Transverse colon (tissue), 4 donors: Measurements from ENCODE around the gene KCNAB2. TPM values are rescaled to one million over a fixed set of nuclear protein-coding genes. Genes with fewer than 3 reads are reported as not detected.

Experiments
- DNase-seq: peaks from one replicate; pipeline ENCODE4 v3.0.0-alpha.2; 2019
- H3K27ac ChIP-seq, 4 donors: fragments of 200-600 bp; sonication (generic); 2 replicates each; pipeline ENCODE4 v1.5.1; 2016 to 2018; ENCODE audit warnings: inconsistent platforms in 4 of 4
- H3K27me3 ChIP-seq: fragments of 200-600 bp; sonication (generic); 2 replicates; pipeline ENCODE4 v1.5.1; 2017; ENCODE audit warnings: inconsistent platforms
- H3K36me3 ChIP-seq, 4 donors: fragments of 200-600 bp; sonication (generic); 2 replicates each; pipeline ENCODE4 v1.5.1; 2017 to 2019; ENCODE audit warnings: inconsistent platforms in 4 of 4
- H3K4me1 ChIP-seq, 4 donors: fragments of 200-600 bp; sonication (generic); 2 replicates each; pipeline ENCODE4 v1.5.1; 2017 to 2020; ENCODE audit warnings: inconsistent platforms in 4 of 4
- H3K4me3 ChIP-seq, 4 donors: fragments of 200-600 bp; sonication (generic); 1 replicate in 1 of 4; 2 replicates in 3 of 4; pipeline versions ENCODE4 v1.5.1 to v1.6.1; 2017 to 2019; ENCODE audit warnings: inconsistent platforms in 4 of 4
- H3K9me3 ChIP-seq, 2 donors: fragments of 200-600 bp; sonication (generic); 2 replicates each; pipeline ENCODE4 v1.5.1; 2017 to 2019; ENCODE audit warnings: inconsistent platforms in 2 of 2
- EP300 ChIP-seq: sonication (generic); formaldehyde crosslinking; IDR thresholded peaks from one replicate; pipeline ENCODE4 v1.6.1; 2017; ENCODE audit warnings: antibody characterized with exemption, low read depth
- POLR2A ChIP-seq: fragments of 450-650 bp; IDR thresholded peaks from one replicate; pipeline ENCODE4 v1.6.1; 2016; ENCODE audit warnings: antibody characterized with exemption, mild to moderate bottlenecking, moderate library complexity
- POLR2AphosphoS5 ChIP-seq, 3 donors: sonication (generic); formaldehyde crosslinking; IDR thresholded peaks; one replicate each; pipeline ENCODE4 v1.6.1; 2016; ENCODE audit warnings: antibody characterized with exemption in 3 of 3
- WGBS, 2 donors: methylation state at CpG; one replicate each; pipeline ENCODE4 v1.1.5; 2018; ENCODE audit warnings: low coverage in 1 of 2; 5-methylcytosine and 5-hydroxymethylcytosine counted together
- in situ Hi-C, 4 donors: fragments of 200-750 bp; cut with MboI; loops; one replicate each; pipeline versions ENCODE4 v1.15.0 to v1.15.1; 2017; ENCODE audit warnings: low sequenced_read_pairs in 3 of 4, low pct_ligation_motif_present in 1 of 4, low pct_unique_long_range_greater_than_20kb in 1 of 4
- intact Hi-C: fragments of 100-400 bp; cut with DNase I; formaldehyde crosslinking; loops from one replicate; pipeline ENCODE4 v1.15.1; 2023; ENCODE audit warnings: low total_unique reads
- total RNA-seq, 4 donors: library from RNA; depleted of rRNA; stranded (reverse); fragments of >200 nt; gene quantifications; one replicate each; pipeline ENCODE4 v1.1.0, GENCODE V29; 2016
- TF ChIP-seq, protein P1 (sequence below), 5 experiments: fragments of 200-600 bp in 3 of 5; fragments of 450-650 bp in 2 of 5; sonication (generic) in 3 of 5; IDR thresholded peaks; 1 replicate in 2 of 5; 2 replicates in 3 of 5; pipeline ENCODE4 v1.5.1; 2016 to 2017; ENCODE audit warnings: antibody characterized with exemption in 5 of 5, inconsistent platforms in 3 of 5, mild to moderate bottlenecking in 2 of 5, moderate library complexity in 1 of 5

The KCNAB2 gene
- total RNA-seq, 4 donors from 2014 or later: 1.00 to 25.4 (median 7.9) TPM

DNA sequence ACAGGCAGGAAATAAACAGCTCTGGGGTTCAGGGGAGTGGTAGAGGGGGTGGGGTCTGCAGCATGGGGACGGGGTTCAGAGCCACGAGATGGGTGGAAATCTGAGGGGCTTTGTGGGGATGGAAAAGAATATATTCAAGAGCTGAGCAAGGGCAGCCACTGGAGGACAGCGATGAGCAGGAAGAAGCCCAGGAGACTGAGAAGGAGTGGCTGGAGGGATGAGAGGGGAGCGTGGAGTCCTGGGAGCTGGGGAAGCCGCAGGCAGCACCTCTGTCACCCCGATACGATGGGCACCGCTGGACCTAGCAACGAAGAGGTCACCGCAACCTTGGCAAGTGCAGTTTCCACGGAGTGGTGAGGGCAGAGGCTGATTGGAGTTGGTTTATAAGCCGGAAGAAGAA, 10.0 kb upstream of the KCNAB2 start:
- intact Hi-C loops (no loop called here), in situ Hi-C loops (loop anchor here in 2 of 4 donors (25.0 kb wide), 1 partner anchor 302 kb away; no protein-coding TSS in a partner anchor)
- no peaks in the 10 kb centered on the region for H3K36me3 ChIP-seq
- H3K4me1 ChIP-seq: no peaks in the 10 kb centered on the region
- no peak overlapping the region for H3K27ac ChIP-seq
- DNase-seq: no peak
- no peak for TF ChIP-seq POLR2A
- no peak for TF ChIP-seq EP300
- no peak for TF ChIP-seq POLR2AphosphoS5 (IDR thresholded peaks at IDR 0.05)
- TF ChIP-seq, protein P1, sequence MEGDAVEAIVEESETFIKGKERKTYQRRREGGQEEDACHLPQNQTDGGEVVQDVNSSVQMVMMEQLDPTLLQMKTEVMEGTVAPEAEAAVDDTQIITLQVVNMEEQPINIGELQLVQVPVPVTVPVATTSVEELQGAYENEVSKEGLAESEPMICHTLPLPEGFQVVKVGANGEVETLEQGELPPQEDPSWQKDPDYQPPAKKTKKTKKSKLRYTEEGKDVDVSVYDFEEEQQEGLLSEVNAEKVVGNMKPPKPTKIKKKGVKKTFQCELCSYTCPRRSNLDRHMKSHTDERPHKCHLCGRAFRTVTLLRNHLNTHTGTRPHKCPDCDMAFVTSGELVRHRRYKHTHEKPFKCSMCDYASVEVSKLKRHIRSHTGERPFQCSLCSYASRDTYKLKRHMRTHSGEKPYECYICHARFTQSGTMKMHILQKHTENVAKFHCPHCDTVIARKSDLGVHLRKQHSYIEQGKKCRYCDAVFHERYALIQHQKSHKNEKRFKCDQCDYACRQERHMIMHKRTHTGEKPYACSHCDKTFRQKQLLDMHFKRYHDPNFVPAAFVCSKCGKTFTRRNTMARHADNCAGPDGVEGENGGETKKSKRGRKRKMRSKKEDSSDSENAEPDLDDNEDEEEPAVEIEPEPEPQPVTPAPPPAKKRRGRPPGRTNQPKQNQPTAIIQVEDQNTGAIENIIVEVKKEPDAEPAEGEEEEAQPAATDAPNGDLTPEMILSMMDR (IDR thresholded peaks at IDR 0.05): no peak
- H3K27me3 ChIP-seq: no peaks in the 10 kb centered on the region
- 75 to 100% methylated on average over 4 to 12 of the region's 12 CpGs for WGBS, 2 donors
- no peaks in the 10 kb centered on the region for H3K9me3 ChIP-seq
- no peak overlapping the region for H3K4me3 ChIP-seq

DNA sequence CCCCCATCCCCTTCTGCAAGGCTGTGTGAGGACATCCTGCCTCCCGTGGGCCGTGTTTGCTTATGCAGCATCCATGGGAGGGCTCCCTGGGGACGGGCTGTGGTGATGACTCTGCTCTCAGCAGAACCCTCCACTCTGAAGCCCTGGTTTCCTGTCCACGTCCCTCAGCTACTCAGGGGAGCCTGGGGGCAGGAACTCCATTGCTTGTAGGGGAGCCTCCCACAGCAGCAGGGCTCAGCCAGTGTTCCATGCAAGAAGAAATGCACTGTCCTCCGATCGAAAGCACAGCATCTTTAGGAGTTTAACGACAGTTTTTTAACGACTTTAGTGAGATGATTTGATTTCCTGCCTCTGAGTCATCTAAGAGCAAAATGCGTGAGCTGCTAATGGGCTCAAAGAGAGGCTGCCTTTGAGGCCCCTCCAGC, 8.3 kb upstream of the KCNAB2 start:
- H3K4me3 ChIP-seq: no peak overlapping the region
- DNase-seq: no peak
- no peaks in the 10 kb centered on the region for H3K36me3 ChIP-seq
- no peaks in the 10 kb centered on the region for H3K4me1 ChIP-seq
- H3K9me3 ChIP-seq: no peaks in the 10 kb centered on the region
- in situ Hi-C loops (loop anchor here in 2 of 4 donors (25.0 kb wide), 1 partner anchor 300 kb away; no protein-coding TSS in a partner anchor), intact Hi-C loops (no loop called here)
- TF ChIP-seq POLR2AphosphoS5 (IDR thresholded peaks at IDR 0.05) (no peak), EP300 (no peak), POLR2A (no peak)
- TF ChIP-seq, protein P1 (IDR thresholded peaks at IDR 0.05): no peak
- no peaks in the 10 kb centered on the region for H3K27me3 ChIP-seq
- H3K27ac ChIP-seq: no peak overlapping the region
- WGBS, 2 donors: 20 to 43% methylated on average over 1 to 8 of the region's 9 CpGs

DNA sequence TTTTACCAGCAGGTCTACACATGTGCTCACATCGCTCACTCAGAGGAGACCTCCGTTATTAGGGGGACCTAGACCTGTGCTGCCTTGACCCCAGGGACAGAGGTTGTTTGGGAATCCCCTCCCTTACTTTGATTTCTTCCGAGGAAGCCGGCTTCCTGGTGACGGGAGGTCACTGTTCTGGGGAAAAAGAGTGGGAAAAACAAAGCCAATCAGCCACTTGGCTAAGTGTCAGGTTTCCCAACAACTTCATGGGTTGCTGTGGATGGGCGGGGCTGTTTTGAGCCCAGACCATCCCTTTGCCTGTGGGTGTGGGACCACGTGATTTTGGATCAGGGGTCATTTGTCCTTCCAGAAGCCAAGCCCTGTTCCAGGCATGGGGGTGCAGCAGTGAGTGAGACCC, 7.1 kb upstream of the KCNAB2 start:
- in situ Hi-C loops (loop anchor here in 2 of 4 donors (25.0 kb wide), 1 partner anchor 299 kb away; no protein-coding TSS in a partner anchor), intact Hi-C loops (no loop called here)
- no peaks in the 10 kb centered on the region for H3K4me1 ChIP-seq
- DNase-seq: no peak
- H3K36me3 ChIP-seq: no peaks in the 10 kb centered on the region
- no peaks in the 10 kb centered on the region for H3K27me3 ChIP-seq
- TF ChIP-seq POLR2A: no peak
- TF ChIP-seq, protein P1 (IDR thresholded peaks at IDR 0.05): no peak
- no peak for TF ChIP-seq EP300
- TF ChIP-seq POLR2AphosphoS5 (IDR thresholded peaks at IDR 0.05): no peak
- WGBS, 2 donors: 80% methylated on average over 1 to 7 of the region's 7 CpGs
- H3K4me3 ChIP-seq: no peak overlapping the region
- no peak overlapping the region for H3K27ac ChIP-seq
- no peaks in the 10 kb centered on the region for H3K9me3 ChIP-seq

DNA sequence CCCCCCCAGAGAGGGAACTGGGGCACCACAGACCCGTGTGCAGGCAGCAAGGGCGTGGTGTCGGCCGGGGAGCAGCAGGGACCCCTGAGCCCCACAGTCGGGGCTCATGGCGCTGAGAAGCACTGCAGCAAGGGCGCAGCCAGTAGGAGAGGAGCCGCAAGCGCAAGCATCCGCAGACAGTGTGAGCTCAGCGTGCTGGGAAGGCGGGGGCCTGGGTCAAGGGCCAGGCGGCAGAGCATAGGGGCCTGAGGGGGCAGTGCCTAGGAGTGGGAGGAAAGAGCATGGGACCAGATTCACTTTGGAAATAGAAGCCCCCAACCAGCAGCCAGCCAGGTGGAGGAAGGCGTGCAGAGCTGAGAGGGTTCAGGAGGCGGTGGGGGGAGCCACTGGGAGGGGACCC, 6.7 kb upstream of the KCNAB2 start:
- Histone ChIP-seq H3K27ac (no peak overlapping the region), H3K4me3 (no peak overlapping the region), H3K9me3 (no peaks in the 10 kb centered on the region), H3K27me3 (no peaks in the 10 kb centered on the region), H3K36me3 (no peaks in the 10 kb centered on the region), H3K4me1 (no peaks in the 10 kb centered on the region)
- WGBS, 2 donors: 83 to 88% methylated on average over 1 to 15 of the region's 15 CpGs
- no peak for TF ChIP-seq POLR2A
- TF ChIP-seq EP300: no peak
- TF ChIP-seq, protein P1 (IDR thresholded peaks at IDR 0.05): no peak
- no peak for TF ChIP-seq POLR2AphosphoS5 (IDR thresholded peaks at IDR 0.05)
- in situ Hi-C loops: loop anchor here in 2 of 4 donors (25.0 kb wide), 1 partner anchor 298 kb away; no protein-coding TSS in a partner anchor
- intact Hi-C loops: no loop called here
- DNase-seq: no peak
